ENCODE data around the gene JAK3. TPM values are rescaled to one million over a fixed set of nuclear protein-coding genes. Genes with fewer than 3 reads are reported as not detected.

The JAK3 gene
- total RNA-seq, 2 donors from 2014 or later: 1.5 to 10.1 TPM

DNA sequence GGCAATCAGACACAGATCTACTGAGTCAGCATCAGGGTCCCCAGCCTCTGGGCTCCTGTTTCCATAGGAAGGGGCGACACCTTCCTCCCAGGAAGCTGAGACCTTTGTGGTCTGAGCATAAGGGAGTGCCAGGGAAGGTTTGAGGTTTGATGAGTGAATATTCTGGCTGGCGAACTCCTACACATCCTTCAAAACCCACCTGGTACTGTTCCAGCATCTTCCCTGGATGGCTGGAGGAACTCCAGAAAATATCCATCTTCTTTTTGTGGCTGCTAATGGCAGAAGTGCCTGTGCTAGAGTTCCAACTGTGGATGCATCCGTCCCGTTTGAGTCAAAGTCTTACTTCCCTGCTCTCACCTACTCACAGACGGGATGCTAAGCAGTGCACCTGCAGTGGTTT, 35.7 kb downstream of the JAK3 start:
- intact Hi-C loops (cut with DNase I): no loop called here
- WGBS: 67% methylated on average over 5 of the region's 5 CpGs
- Histone ChIP-seq H3K36me3 (no peaks in the 10 kb centered on the region), H3K27me3 (replicated peaks; ENCODE audit: insufficient read depth) (no peaks in the 10 kb centered on the region), H3K4me1 (replicated peaks) (no peaks in the 10 kb centered on the region), H3K9me3 (no peaks in the 10 kb centered on the region), H3K27ac (no peak overlapping the region), H3K4me3 (no peak overlapping the region)
- TF ChIP-seq CTCF (IDR thresholded peaks at IDR 0.05) (no peak), POLR2AphosphoS5 (IDR thresholded peaks at IDR 0.05) (no peak), POLR2A (IDR thresholded peaks at IDR 0.05) (no peak)
- DNase-seq (ENCODE audit: low spot score): no peak

- Histone ChIP-seq H3K27ac (no peak overlapping the region), H3K9me3 (no peaks in the 10 kb centered on the region), H3K36me3 (no peaks in the 10 kb centered on the region), H3K4me3 (no peak overlapping the region), H3K4me1 (replicated peaks) (no peaks in the 10 kb centered on the region), H3K27me3 (replicated peaks; ENCODE audit: insufficient read depth) (no peaks in the 10 kb centered on the region)
- intact Hi-C loops (cut with DNase I): no loop called here
- no peak for DNase-seq (ENCODE audit: low spot score)
- WGBS: 86% methylated on average over 20 of the region's 20 CpGs
- no peak for TF ChIP-seq POLR2AphosphoS5 (IDR thresholded peaks at IDR 0.05)
- no peak for TF ChIP-seq POLR2A (IDR thresholded peaks at IDR 0.05)
- no peak for TF ChIP-seq CTCF (IDR thresholded peaks at IDR 0.05)
Observed at GRCh38 chr19:17811681-17812080, 36.1 kb downstream of the JAK3 start.

- Histone ChIP-seq H3K4me1 (replicated peaks) (no peaks in the 10 kb centered on the region), H3K9me3 (no peaks in the 10 kb centered on the region), H3K27ac (no peak overlapping the region), H3K36me3 (no peaks in the 10 kb centered on the region), H3K27me3 (replicated peaks; ENCODE audit: insufficient read depth) (no peaks in the 10 kb centered on the region), H3K4me3 (no peak overlapping the region)
- no peak for DNase-seq (ENCODE audit: low spot score)
- no peak for TF ChIP-seq CTCF (IDR thresholded peaks at IDR 0.05)
- TF ChIP-seq POLR2A (IDR thresholded peaks at IDR 0.05): no peak
- no peak for TF ChIP-seq POLR2AphosphoS5 (IDR thresholded peaks at IDR 0.05)
- WGBS: 94% methylated on average over 2 of the region's 2 CpGs
- intact Hi-C loops (cut with DNase I): no loop called here
Observed at GRCh38 chr19:17811103-17811502, 36.7 kb downstream of the JAK3 start.

- no peaks in the 10 kb centered on the region for H3K9me3 ChIP-seq
- 65% methylated on average over 37 of the region's 38 CpGs for WGBS
- TF ChIP-seq POLR2AphosphoS5 (IDR thresholded peaks at IDR 0.05) (no peak), CTCF (IDR thresholded peaks at IDR 0.05) (no peak), POLR2A (IDR thresholded peaks at IDR 0.05) (no peak)
- no peaks in the 10 kb centered on the region for H3K4me1 ChIP-seq (replicated peaks)
- no peaks in the 10 kb centered on the region for H3K27me3 ChIP-seq (replicated peaks; ENCODE audit: insufficient read depth)
- no peak for DNase-seq (ENCODE audit: low spot score)
- intact Hi-C loops (cut with DNase I): no loop called here
- no peak overlapping the region for H3K27ac ChIP-seq
- no peaks in the 10 kb centered on the region for H3K36me3 ChIP-seq
- H3K4me3 ChIP-seq: no peak overlapping the region
Observed at GRCh38 chr19:17807731-17808316, 40.0 kb downstream of the JAK3 start.

- no peak overlapping the region for H3K27ac ChIP-seq
- no peaks in the 10 kb centered on the region for H3K9me3 ChIP-seq
- 62% methylated on average over 3 of the region's 3 CpGs for WGBS
- no peak for DNase-seq (ENCODE audit: low spot score)
- no peaks in the 10 kb centered on the region for H3K36me3 ChIP-seq
- no peaks in the 10 kb centered on the region for H3K27me3 ChIP-seq (replicated peaks; ENCODE audit: insufficient read depth)
- H3K4me3 ChIP-seq: no peak overlapping the region
- no peaks in the 10 kb centered on the region for H3K4me1 ChIP-seq (replicated peaks)
- intact Hi-C loops (cut with DNase I): no loop called here
- TF ChIP-seq CTCF (IDR thresholded peaks at IDR 0.05) (no peak), POLR2AphosphoS5 (IDR thresholded peaks at IDR 0.05) (no peak), POLR2A (IDR thresholded peaks at IDR 0.05) (no peak)
Observed at GRCh38 chr19:17806945-17807344, 40.8 kb downstream of the JAK3 start.
